ENCODE data around the gene ASNSD1.

DNA sequence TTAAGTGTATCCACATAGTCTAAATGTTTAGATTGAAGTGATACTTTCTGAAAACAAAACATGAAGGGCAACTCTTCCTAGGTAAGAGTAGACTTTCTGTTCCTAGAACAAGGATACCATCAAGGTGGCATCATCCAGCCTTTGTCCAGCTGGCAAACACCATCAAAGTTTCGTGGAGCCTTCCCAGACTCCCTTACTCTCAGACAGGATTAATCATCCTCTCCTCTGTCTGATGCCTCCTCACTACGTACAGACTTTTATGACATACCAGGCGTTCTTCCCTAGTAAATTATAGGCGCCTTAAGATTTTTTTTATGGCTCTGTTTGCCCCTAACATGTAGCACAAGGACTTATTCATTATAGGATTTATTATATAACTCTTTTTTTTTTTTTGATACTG is 29.4 kb upstream of the ASNSD1 start:
- TF ChIP-seq, protein P1, sequence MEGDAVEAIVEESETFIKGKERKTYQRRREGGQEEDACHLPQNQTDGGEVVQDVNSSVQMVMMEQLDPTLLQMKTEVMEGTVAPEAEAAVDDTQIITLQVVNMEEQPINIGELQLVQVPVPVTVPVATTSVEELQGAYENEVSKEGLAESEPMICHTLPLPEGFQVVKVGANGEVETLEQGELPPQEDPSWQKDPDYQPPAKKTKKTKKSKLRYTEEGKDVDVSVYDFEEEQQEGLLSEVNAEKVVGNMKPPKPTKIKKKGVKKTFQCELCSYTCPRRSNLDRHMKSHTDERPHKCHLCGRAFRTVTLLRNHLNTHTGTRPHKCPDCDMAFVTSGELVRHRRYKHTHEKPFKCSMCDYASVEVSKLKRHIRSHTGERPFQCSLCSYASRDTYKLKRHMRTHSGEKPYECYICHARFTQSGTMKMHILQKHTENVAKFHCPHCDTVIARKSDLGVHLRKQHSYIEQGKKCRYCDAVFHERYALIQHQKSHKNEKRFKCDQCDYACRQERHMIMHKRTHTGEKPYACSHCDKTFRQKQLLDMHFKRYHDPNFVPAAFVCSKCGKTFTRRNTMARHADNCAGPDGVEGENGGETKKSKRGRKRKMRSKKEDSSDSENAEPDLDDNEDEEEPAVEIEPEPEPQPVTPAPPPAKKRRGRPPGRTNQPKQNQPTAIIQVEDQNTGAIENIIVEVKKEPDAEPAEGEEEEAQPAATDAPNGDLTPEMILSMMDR (conservative IDR thresholded peaks at IDR 0.05; ENCODE audit: low read depth in 2 of 2), result no peak
- TF ChIP-seq JUNB (IDR thresholded peaks at IDR 0.05; ENCODE audit: unreplicated experiment) (no peak), POLR2AphosphoS5 (IDR thresholded peaks at IDR 0.05; ENCODE audit: low read depth) (no peak), EZH2 (IDR thresholded peaks at IDR 0.05; ENCODE audit: low read depth, unreplicated experiment) (no peak), REST (IDR thresholded peaks at IDR 0.05; ENCODE audit: unreplicated experiment) (no peak), NANOG (IDR thresholded peaks at IDR 0.05; ENCODE audit: borderline replicate concordance) (no peak), CREB1 (CRISPR knock-in tag; IDR thresholded peaks at IDR 0.05; ENCODE audit: low read depth) (no peak), EZH2phosphoT487 (IDR thresholded peaks at IDR 0.05; ENCODE audit: unreplicated experiment) (no peak), STAT1 (IDR thresholded peaks at IDR 0.05; ENCODE audit: unreplicated experiment) (no peak), ZNF462 (CRISPR knock-in tag; IDR thresholded peaks at IDR 0.05) (no peak), ZNF114 (CRISPR knock-in tag; IDR thresholded peaks at IDR 0.05) (no peak)

All from GM23338 (cell line).